Activated CD4-positive, alpha-beta T cell treated with anti-CD3 and anti-CD28 coated beads, Interleukin-2, Interleukin-4, amounts not matched to agents 100 ng/mL and 50 ng/mL, durations not matched to agents 16 hours and 8 hours (primary cell): ENCODE data around the gene AFF3.

Source experiments
- DNase-seq: peaks from one replicate; pipeline ENCODE4 v3.0.0-alpha.2; 2020; ENCODE audit warnings: low spot score

AFF3 gene

DNA sequence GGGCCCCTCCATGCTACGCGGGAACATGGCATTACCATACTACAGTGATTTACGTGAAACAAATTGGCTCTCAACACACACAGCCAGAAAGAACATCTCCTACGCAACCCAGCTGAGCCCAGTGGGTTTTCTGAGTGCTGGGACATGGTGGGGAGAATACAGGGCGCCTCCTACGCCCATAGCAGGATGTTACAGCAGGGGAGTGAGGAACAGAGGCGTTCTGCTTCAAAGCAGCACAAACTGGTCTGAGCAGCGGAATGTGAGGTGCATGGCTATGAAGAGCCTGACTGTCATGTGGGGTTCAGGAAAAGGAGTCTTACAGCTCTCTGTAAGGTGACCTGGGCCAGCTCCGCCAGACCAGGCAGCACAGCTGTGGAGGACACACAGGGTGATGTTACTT lies 543.9 kb downstream of the AFF3 start:
- no peak for DNase-seq

- no peak for DNase-seq
Measured at GRCh38 chr2:99597616-99598015, 544.8 kb downstream of the AFF3 start.

DNA sequence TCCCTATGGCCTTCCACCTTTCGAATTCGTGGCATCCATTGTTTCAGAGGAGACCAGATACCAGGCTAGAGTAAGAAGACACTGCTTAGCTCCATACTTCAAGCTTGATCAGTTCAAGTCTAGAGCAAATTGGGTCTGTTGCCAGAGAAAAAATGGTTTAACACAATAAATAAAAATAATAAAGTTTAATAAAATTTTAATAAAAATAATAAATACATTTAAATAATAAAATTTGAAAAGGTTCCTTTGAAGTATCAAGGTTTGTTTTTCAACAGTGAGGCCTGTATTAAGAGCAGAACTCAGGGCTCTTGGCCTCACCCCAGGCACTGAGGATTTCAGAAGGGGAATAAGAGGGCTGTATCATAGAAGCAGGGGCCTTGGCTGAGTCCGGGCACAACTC lies 547.0 kb downstream of the AFF3 start:
- no peak for DNase-seq

GRCh38 chr2:99593692-99594427 lies 548.5 kb downstream of the AFF3 start:
- no peak for DNase-seq

GRCh38 chr2:99576775-99577174 lies 565.6 kb downstream of the AFF3 start:
- DNase-seq, result no peak

- no peak for DNase-seq
Measured at GRCh38 chr2:99573634-99574251, 568.6 kb downstream of the AFF3 start.

DNA sequence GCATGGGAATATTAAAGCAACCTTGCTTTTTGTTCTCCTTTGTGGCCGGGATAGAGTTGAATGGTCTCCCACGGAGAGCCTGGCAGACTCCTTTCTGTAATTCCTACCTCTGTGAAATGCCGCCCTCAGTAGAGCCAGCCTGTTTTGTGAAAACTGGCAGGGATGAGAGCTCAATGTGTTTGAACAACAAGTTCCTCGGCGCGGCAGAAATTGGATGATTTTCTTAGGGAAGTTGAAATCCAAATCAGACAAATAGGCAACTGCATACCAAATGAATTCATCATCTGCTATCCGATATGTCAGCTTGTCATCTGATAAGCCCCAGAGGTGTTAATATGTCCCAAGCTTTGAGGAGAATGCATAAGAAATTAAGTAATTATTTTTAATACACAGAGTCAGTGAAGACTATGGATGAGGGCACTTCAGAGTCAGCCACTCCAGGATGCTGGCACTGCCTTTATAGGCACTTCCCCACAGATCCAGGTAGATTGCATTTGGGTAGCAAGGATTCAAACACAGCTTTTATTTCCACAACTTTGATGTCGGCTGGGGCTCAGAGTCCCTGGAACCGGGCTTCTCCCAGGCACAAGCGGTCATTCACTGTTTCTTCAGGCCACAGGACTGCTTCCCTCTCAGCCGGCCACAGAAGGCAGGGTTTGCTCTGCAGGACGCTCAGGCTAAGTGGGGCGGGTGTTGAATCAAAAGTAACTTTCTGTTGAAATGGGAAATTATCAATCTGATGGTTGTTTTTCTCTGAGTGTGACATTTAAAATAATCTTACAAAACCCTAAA lies 569.8 kb downstream of the AFF3 start:
- DNase-seq, result no peak

DNA sequence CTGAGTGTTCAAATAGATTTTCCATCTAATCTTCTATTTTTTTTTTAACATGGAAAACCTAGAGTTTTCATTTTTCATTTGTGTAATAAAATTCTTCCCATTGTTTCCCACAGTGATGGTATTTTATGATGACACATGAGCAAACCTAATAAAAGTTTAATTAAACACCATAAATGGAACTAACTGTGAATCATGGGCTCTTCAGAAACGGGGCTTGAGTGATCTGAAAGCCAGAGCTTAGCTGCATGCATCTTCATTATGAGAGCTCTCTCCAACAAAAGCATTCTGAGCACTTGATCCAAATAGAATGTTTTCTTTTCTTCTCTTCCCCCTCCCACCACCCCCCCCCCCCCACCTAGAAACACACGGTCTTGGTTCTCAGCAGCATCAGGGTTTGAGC lies 570.4 kb downstream of the AFF3 start:
- no peak for DNase-seq

- DNase-seq, result no peak
Measured at GRCh38 chr2:99571533-99571932, 570.9 kb downstream of the AFF3 start.

DNA sequence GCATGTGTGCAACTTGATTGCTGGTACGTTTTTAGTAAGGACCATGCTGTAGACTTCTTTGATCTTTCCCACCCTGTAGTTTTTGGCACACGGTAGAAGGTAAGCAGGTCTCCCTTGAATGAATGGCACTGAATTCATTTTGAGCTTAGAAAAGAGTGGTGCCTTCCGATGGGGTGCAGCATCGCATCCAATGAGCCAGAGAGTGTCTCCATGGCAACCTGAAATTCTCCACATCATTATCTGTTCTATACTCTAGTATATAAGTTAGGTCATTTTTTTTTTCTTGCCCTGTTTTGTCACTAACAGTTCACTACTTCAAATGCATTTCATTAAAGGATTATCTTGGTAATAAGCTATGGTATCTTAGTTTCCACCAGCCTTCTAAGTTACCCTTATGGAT lies 571.4 kb downstream of the AFF3 start:
- no peak for DNase-seq

GRCh38 chr2:99569386-99569785 lies 573.0 kb downstream of the AFF3 start:
- no peak for DNase-seq

DNA sequence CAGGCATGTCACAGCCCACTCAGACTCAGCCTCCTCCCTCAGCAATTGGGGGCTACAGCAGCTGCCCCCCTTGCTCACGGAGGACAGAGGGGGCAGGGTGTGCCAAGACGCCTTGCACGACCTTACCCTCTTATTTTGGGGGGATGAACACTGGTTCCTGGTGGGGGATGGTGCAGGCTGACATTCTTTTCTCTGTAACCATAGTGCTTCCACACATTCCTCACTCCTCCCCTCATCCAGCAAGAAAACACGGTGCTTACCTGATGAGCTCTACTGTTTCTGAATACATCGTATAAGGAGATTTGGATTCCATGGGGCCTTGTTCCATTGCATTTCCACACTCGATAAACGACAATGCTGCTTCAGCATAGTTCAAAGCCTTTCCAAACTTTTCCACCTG lies 577.2 kb downstream of the AFF3 start:
- no peak for DNase-seq

DNA sequence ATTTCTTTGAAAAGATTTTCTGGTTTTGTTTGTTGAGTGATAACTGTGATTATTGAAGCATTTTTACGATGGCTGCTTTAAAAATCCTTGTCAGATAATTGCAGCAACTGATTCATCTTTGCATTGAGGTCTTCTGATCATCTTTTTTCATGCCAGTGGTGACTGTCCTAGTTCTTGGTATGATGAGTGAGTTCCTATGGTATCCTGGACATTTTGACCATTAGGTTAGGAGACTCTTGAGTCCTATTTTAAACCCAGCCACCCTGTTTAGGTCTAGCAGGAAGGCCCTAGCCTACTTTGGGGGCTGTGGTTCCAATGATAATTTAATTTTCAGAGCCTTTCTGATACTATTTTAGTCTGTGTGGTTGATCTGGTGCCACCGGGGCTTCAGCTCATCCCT lies 579.9 kb downstream of the AFF3 start:
- no peak for DNase-seq

DNA sequence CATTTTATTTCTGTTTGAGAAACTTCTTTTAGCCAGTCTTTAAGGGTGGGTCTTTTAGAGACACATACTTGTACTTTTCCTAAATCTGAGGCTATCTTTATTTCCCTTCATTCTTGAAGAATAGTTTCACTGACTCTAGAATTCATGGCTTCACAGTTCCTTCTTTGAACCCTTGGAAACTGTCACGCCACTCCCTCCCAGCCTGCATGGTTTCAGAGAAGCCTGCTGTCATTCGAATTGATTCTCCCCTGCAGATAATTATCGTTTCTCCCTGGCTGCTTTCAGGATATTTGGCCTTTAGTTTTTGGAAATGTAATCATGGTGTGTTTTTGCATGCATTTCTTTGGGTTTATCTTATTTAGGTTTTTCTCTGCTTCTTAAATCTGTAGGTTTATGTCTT lies 580.6 kb downstream of the AFF3 start:
- no peak for DNase-seq

- DNase-seq, result peak; percentile 80
Measured at GRCh38 chr2:99559075-99559662, 583.2 kb downstream of the AFF3 start.

- no peak for DNase-seq
Measured at GRCh38 chr2:99555404-99555803, 587.0 kb downstream of the AFF3 start.

DNA sequence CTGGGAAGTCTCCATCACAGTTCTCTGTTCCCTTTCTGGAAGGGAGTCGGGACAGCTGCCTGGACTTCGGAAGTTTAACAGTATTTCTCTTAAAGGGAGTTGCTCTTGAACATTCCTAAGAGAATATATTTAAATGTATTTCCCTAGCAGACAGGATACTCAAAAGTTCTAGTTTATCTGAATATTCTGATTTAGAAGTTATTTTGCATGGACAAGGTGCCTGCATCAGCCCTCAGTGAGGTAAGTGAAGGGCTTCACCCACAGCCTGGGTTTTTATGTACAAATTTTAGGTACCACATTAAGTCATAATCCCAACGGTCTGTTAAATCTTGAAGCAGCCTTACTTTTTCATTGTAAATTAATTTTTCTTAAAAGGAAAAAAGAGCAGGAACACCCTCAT lies 587.5 kb downstream of the AFF3 start:
- DNase-seq, result no peak

- DNase-seq, result no peak
Measured at GRCh38 chr2:99554238-99554637, 588.2 kb downstream of the AFF3 start.

DNA sequence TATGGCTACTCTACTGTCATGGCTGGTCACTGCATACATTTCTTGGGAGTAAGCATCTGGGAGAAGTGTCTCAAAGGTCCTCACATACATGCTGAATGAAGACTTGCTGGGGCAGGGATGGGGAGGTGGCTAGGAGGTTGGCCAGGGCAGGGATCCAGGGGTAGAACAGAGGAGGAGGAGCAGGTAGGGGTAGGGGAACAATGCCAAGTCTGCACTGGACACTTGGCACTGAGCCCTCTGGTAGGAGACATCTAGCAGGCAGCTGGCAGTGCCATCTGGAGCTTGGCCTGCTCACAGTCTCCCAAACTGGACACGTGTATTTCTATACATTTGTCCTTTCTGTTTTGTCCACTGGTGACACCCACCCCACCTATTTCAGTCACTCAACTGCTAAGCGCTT lies 589.9 kb downstream of the AFF3 start:
- DNase-seq, result no peak

- no peak for DNase-seq
Measured at GRCh38 chr2:99550368-99550767, 592.0 kb downstream of the AFF3 start.

- DNase-seq, result no peak
Measured at GRCh38 chr2:99545604-99546003, 596.8 kb downstream of the AFF3 start.

GRCh38 chr2:99545066-99545465 lies 597.3 kb downstream of the AFF3 start:
- no peak for DNase-seq

DNA sequence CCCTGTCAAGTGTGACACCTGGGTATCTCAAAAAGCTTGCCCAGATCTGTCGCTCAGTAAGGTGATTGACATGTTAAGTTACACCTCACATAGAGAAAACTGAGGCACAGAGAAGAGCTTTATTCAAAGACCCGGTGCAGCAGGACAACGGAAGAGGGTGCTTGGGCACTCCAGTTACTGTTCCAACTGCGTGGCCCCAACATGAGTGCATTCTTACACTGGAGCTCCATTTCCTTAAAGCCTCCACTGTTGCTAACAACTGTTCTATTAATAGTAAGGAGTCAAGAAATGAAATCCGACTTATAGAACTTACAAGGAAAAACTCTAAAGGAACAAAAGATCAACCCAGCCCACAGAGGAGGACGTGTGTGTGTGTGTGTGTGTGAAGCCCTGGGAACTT lies 597.8 kb downstream of the AFF3 start:
- no peak for DNase-seq
